Measurements from ENCODE around the gene ZNF3. TPM values are rescaled to one million over a fixed set of nuclear protein-coding genes. Genes with fewer than 3 reads are reported as not detected.

The ZNF3 gene
- total RNA-seq, 1 experiment from 2014 or later = 21.3 TPM

- peak; percentile 76 for DNase-seq (ENCODE audit: low read depth)
Observed at GRCh38 chr7:100053215-100053614, 28.3 kb downstream of the ZNF3 start.

GRCh38 chr7:100051611-100052010 is 29.9 kb downstream of the ZNF3 start:
- DNase-seq (ENCODE audit: low read depth) = no peak

GRCh38 chr7:100049441-100050291 is 31.9 kb downstream of the ZNF3 start, which contains the start of gene ZSCAN21:
TSS of gene ZSCAN21 (plus strand) at chr7:100049774. CDS start at chr7:100057007, 7,233 bp downstream.
- peak; percentile 70 for DNase-seq (ENCODE audit: low read depth)

- no peak for DNase-seq (ENCODE audit: low read depth)
Observed at GRCh38 chr7:100048680-100049079, 32.8 kb downstream of the ZNF3 start.

- no peak for DNase-seq (ENCODE audit: low read depth)
Observed at GRCh38 chr7:100044718-100045117, 36.8 kb downstream of the ZNF3 start.

- DNase-seq (ENCODE audit: low read depth) = no peak
Observed at GRCh38 chr7:100040575-100040974, 40.9 kb downstream of the ZNF3 start.

- DNase-seq (ENCODE audit: low read depth) = no peak
Observed at GRCh38 chr7:100038326-100038725, 43.2 kb downstream of the ZNF3 start.

- DNase-seq (ENCODE audit: low read depth) = no peak
Observed at GRCh38 chr7:100035876-100036275, 45.6 kb downstream of the ZNF3 start.

- DNase-seq (ENCODE audit: low read depth) = peak; percentile 39
Observed at GRCh38 chr7:100034871-100035510, 46.5 kb downstream of the ZNF3 start.

- no peak for DNase-seq (ENCODE audit: low read depth)
Observed at GRCh38 chr7:100033526-100033925, 48.0 kb downstream of the ZNF3 start.

- DNase-seq (ENCODE audit: low read depth) = no peak
Observed at GRCh38 chr7:100029596-100029995, 51.9 kb downstream of the ZNF3 start.

GRCh38 chr7:100027197-100027596 is 54.3 kb downstream of the ZNF3 start:
- DNase-seq (ENCODE audit: low read depth) = no peak

- no peak for DNase-seq (ENCODE audit: low read depth)
Observed at GRCh38 chr7:100024020-100024619, 57.4 kb downstream of the ZNF3 start.

- DNase-seq (ENCODE audit: low read depth) = no peak
Observed at GRCh38 chr7:100023526-100023925, 58.0 kb downstream of the ZNF3 start.

GRCh38 chr7:100022621-100023020 is 58.9 kb downstream of the ZNF3 start:
- DNase-seq (ENCODE audit: low read depth) = no peak

GRCh38 chr7:100021297-100021696 is 60.2 kb downstream of the ZNF3 start:
- no peak for DNase-seq (ENCODE audit: low read depth)

Small RNA genes lying within 50 kb of the gene (small RNA-seq; reads per million reads assigned to genes)
- gene MIR106B (10.0 reads per million, percentile 91 among the genes with 10 or more reads in this experiment), gene MIR25 (164 reads per million, percentile 96 among the genes with 10 or more reads in this experiment), gene MIR93 (36.0 reads per million, percentile 94 among the genes with 10 or more reads in this experiment)

Other genes with a start within 250 kb of the ZNF3 start
- gene OR2AE1, start 204.7 kb downstream of the ZNF3 start, total RNA-seq (2014; rRNA removed; shearing (Covaris generic)) = not detected in 2 replicates
- 12.5 and 13.0 TPM in 2 replicates for gene TRIM4, start 162.2 kb downstream of the ZNF3 start, total RNA-seq (2014; rRNA removed; shearing (Covaris generic))
- gene GJC3, start 152.1 kb downstream of the ZNF3 start, total RNA-seq (2014; rRNA removed; shearing (Covaris generic)) = 0.07 and 0.11 TPM in 2 replicates
- gene AZGP1, start 105.7 kb downstream of the ZNF3 start, total RNA-seq (2014; rRNA removed; shearing (Covaris generic)) = not detected in 2 replicates
- gene ZKSCAN1, start 66.1 kb downstream of the ZNF3 start, total RNA-seq (2014; rRNA removed; shearing (Covaris generic)) = 13.4 and 15.5 TPM in 2 replicates
- 7.9 and 8.1 TPM in 2 replicates for gene ZSCAN21, start 31.9 kb downstream of the ZNF3 start, total RNA-seq (2014; rRNA removed; shearing (Covaris generic))
- gene COPS6, start 7.2 kb upstream of the ZNF3 start, total RNA-seq (2014; rRNA removed; shearing (Covaris generic)) = 93.6 and 155 TPM in 2 replicates
- gene MCM7, start 19.7 kb upstream of the ZNF3 start, total RNA-seq (2014; rRNA removed; shearing (Covaris generic)) = 350 and 387 TPM in 2 replicates
- 13.7 and 14.4 TPM in 2 replicates for gene AP4M1, start 19.9 kb upstream of the ZNF3 start, total RNA-seq (2014; rRNA removed; shearing (Covaris generic))
- 25.4 and 34.4 TPM in 2 replicates for gene TAF6, start 37.6 kb upstream of the ZNF3 start, total RNA-seq (2014; rRNA removed; shearing (Covaris generic))
- 11.8 and 12.0 TPM in 2 replicates for gene CNPY4, start 37.9 kb upstream of the ZNF3 start, total RNA-seq (2014; rRNA removed; shearing (Covaris generic))
- 1.6 and 2.6 TPM in 2 replicates for gene MBLAC1, start 45.2 kb upstream of the ZNF3 start, total RNA-seq (2014; rRNA removed; shearing (Covaris generic))
- 88.0 and 156 TPM in 2 replicates for gene LAMTOR4, start 67.2 kb upstream of the ZNF3 start, total RNA-seq (2014; rRNA removed; shearing (Covaris generic))
- gene TRAPPC14, start 77.0 kb upstream of the ZNF3 start, total RNA-seq (2014; rRNA removed; shearing (Covaris generic)) = 14.1 and 17.4 TPM in 2 replicates
- 0.34 and 0.37 TPM in 2 replicates for gene GAL3ST4, start 86.9 kb upstream of the ZNF3 start, total RNA-seq (2014; rRNA removed; shearing (Covaris generic))
- gene GPC2, start 95.7 kb upstream of the ZNF3 start, total RNA-seq (2014; rRNA removed; shearing (Covaris generic)) = 0.51 TPM in 1 of 2 replicates, not detected in the other
- 0.10 and 0.23 TPM in 2 replicates for gene STAG3, start 96.2 kb upstream of the ZNF3 start, total RNA-seq (2014; rRNA removed; shearing (Covaris generic))
- not detected in 2 replicates for gene PVRIG, start 138.2 kb upstream of the ZNF3 start, total RNA-seq (2014; rRNA removed; shearing (Covaris generic))
- not detected in 2 replicates for gene SPDYE3, start 226.0 kb upstream of the ZNF3 start, total RNA-seq (2014; rRNA removed; shearing (Covaris generic))